Pancreas (tissue), 10 donors: Measurements from ENCODE around the gene COX5A. TPM values are rescaled to one million over a fixed set of nuclear protein-coding genes. Genes with fewer than 3 reads are reported as not detected.

Experiments
- ATAC-seq, 4 donors: fragments of 200-7000 bp; cut with Tn5 transposase; one replicate each; pipeline versions ENCODE4 v1.8.0 to v1.9.1; 2020; ENCODE audit warnings: mild to moderate bottlenecking in 4 of 4, moderate library complexity in 4 of 4
- DNase-seq, 6 donors: peaks; one replicate each; pipeline ENCODE4 v3.0.0-alpha.2; 2020
- FAIRE-seq: peaks from 2 replicates; lab custom pipeline; 2012; peaks lifted over from hg19 to GRCh38; lab: Jason Lieb, UNC
- H3K27ac ChIP-seq, 4 donors: fragments of 200-600 bp; sonication (generic); 1 replicate in 3 of 4; 2 replicates in 1 of 4; pipeline versions ENCODE4 v1.5.0 to v1.8.0; 2020
- H3K27me3 ChIP-seq, 4 donors: fragments of 200-600 bp; one replicate each; pipeline ENCODE4 v1.8.0; 2021
- H3K36me3 ChIP-seq, 3 donors: fragments of 200-600 bp; sonication (generic) in 1 of 3; one replicate each; pipeline versions ENCODE4 v1.5.0 to v1.8.0; 2020 to 2021
- H3K4me1 ChIP-seq, 3 donors: fragments of 200-600 bp; one replicate each; pipeline ENCODE4 v1.8.0; 2021
- H3K4me3 ChIP-seq, 4 donors: fragments of 200-600 bp; sonication (generic) in 2 of 4; one replicate each; pipeline versions ENCODE4 v1.5.0 to v1.8.0; 2020 to 2021
- H3K9me3 ChIP-seq, 4 donors: fragments of 200-600 bp; one replicate each; pipeline ENCODE4 v1.8.0; 2021
- whole genome bisulfite sequencing, 2 donors: extraction: QIAGEN DNeasy Blood & Tissue Kit; methylation state at CpG; one replicate each; pipeline ENCODE4 v1.1.7; 2013; 5-methylcytosine and 5-hydroxymethylcytosine counted together
- intact Hi-C, 3 donors: fragments of 100-400 bp; cut with DNase I; formaldehyde crosslinking; loops; one replicate each; pipeline versions ENCODE4 v1.11.1 to v1.14.2; 2022
- polyA plus RNA-seq, 2 donors: library from polyadenylated mRNA; stranded (reverse); fragments of 200-250 nt; gene quantifications; one replicate each; pipeline ENCODE4 v1.2.3, GENCODE V29; 2013
- total RNA-seq, 6 donors: library from RNA; stranded (reverse); fragmentation: NEBNext Ultra II Directional in 4 of 6; extraction: Animal tissue kit (Norgen Biotek cat#: 25700) in 4 of 6; gene quantifications; one replicate each; pipeline versions ENCODE4 v1.2.1 to v1.2.4, GENCODE V29; 2021 to 2023
- TF ChIP-seq, protein P1 (sequence below), 4 donors: fragments of 200-600 bp; sonication (generic) in 3 of 4; IDR thresholded peaks; one replicate each; pipeline versions ENCODE4 v1.5.0 to v1.8.0; 2021; ENCODE audit warnings: antibody characterized with exemption in 4 of 4
- donor health status: healthy with polysubstance abuse.
- donor health status: DM: no; HTN: no; CAD: no; lungs with moderate emphysema.
- donor health status: DM: no; HTN: no; CAD: no.
- donor health status: control.
- donor health status: control.
- donor health status: Bipolar disorder and iron deficiency.
- donor health status: DM: yes; HTN: yes; CAD: no.
- donor health status: DM: no; HTN: no; CAD: no.
- donor health status: DM: no; HTN: no; CAD: no.
- donor health status: DM: yes; HTN: yes; CAD: no.

The COX5A gene
- total and polyA plus RNA-seq, 8 donors = 76.4 to 127 (median 92.7) TPM

DNA sequence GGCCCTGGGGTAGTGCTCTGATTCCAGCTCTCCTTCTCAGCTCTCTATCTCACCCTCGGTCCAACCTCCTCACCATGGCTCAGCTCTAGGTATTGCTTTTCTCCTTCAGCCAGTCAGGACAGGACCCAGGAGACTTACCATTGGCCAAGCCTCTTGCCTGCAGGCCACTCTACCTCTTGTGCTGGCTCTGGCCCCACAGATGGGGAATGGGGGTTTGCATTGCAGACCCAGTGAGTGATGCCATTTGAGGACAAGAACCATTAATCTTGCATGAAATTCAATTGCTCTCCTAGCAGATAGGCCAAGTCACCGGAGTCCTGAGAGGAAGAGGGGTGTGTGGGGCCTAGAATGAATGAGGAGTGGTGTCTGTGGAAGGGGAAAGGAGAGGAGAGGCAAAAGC, 24.8 kb upstream of the COX5A start:
- intact Hi-C loops = no loop called here
- H3K27me3 ChIP-seq = no peaks in the 10 kb centered on the region

DNA sequence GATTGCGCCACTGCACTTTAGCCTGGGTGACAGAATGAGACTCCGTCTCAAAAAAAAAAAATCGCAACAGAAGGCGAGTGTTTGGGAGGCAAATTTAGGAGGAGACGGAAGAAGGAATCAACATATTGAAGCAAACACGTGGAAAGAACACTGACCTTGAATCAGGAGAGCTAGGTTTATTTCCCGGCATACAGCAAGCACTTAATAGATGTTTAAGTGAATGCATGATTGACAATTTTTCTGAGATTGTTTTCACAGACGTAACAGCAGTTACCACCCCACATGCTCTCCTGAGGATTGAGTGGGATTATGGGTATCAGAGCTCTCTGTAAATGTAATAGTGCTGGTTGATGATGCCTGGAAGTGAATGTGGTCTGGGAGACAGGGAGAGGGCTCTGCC, 24.3 kb upstream of the COX5A start:
- no peak overlapping the region for H3K27ac ChIP-seq
- FAIRE-seq (no peak), DNase-seq (no peak), ATAC-seq (no peak)
- H3K36me3 ChIP-seq = no peaks in the 10 kb centered on the region
- H3K4me1 ChIP-seq = peaks cover 0 to 7% (median 5%) of the 10 kb centered on the region in 3 donors
- H3K4me3 ChIP-seq = no peak overlapping the region
- intact Hi-C loops = no loop called here
- WGBS, 2 donors = 80 to 81% methylated on average over 8 of the region's 8 CpGs
- TF ChIP-seq, protein P1, sequence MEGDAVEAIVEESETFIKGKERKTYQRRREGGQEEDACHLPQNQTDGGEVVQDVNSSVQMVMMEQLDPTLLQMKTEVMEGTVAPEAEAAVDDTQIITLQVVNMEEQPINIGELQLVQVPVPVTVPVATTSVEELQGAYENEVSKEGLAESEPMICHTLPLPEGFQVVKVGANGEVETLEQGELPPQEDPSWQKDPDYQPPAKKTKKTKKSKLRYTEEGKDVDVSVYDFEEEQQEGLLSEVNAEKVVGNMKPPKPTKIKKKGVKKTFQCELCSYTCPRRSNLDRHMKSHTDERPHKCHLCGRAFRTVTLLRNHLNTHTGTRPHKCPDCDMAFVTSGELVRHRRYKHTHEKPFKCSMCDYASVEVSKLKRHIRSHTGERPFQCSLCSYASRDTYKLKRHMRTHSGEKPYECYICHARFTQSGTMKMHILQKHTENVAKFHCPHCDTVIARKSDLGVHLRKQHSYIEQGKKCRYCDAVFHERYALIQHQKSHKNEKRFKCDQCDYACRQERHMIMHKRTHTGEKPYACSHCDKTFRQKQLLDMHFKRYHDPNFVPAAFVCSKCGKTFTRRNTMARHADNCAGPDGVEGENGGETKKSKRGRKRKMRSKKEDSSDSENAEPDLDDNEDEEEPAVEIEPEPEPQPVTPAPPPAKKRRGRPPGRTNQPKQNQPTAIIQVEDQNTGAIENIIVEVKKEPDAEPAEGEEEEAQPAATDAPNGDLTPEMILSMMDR (IDR thresholded peaks at IDR 0.05) = no peak
- no peaks in the 10 kb centered on the region for H3K9me3 ChIP-seq
- no peaks in the 10 kb centered on the region for H3K27me3 ChIP-seq

More for the DNA sequence above, 24.8 kb upstream of the COX5A start:
- FAIRE-seq = no peak
- TF ChIP-seq, protein P1 (IDR thresholded peaks at IDR 0.05) = no peak
- Histone ChIP-seq H3K4me3 (no peak overlapping the region), H3K9me3 (no peaks in the 10 kb centered on the region), H3K27ac (no peak overlapping the region), H3K4me1 (peaks cover 0 to 5% (median 4%) of the 10 kb centered on the region in 3 donors), H3K36me3 (no peaks in the 10 kb centered on the region)
- no peak for ATAC-seq
- DNase-seq = no peak
- WGBS, 2 donors = 60 to 71% methylated on average over 2 of the region's 2 CpGs

DNA sequence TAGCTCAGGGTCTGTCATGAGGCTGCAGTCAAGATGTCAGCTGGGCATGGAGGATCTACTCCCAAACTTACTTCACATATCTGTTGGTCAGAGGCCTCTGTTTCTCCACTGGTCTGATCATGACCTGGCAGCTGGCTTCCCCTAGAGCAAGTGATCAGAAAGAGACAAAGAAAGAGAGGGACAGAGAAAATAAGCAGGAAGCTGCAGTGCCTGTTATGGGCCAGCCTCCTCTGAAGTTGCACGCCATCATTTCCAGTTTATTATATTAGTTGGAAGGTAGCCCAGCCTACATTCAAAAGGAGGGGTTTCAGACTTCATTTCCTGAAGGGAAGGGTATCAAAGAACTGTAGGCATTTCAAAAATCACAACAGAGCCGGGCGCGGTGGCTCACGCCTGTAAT, 23.7 kb upstream of the COX5A start:
- Histone ChIP-seq H3K36me3 (no peaks in the 10 kb centered on the region), H3K4me1 (peaks cover 0 to 7% (median 5%) of the 10 kb centered on the region in 3 donors), H3K9me3 (no peaks in the 10 kb centered on the region), H3K27ac (no peak overlapping the region), H3K4me3 (no peak overlapping the region), H3K27me3 (no peaks in the 10 kb centered on the region)
- no peak for ATAC-seq
- TF ChIP-seq, protein P1 (IDR thresholded peaks at IDR 0.05) = no peak
- DNase-seq = no peak
- intact Hi-C loops = no loop called here
- FAIRE-seq = no peak
- WGBS, 2 donors = 91 to 93% methylated on average over 5 of the region's 5 CpGs

GRCh38 chr15:74960995-74961588, 23.2 kb upstream of the COX5A start:
- Histone ChIP-seq H3K4me1 (peaks cover 0 to 7% (median 5%) of the 10 kb centered on the region in 3 donors), H3K9me3 (no peaks in the 10 kb centered on the region), H3K4me3 (no peak overlapping the region), H3K27ac (no peak overlapping the region), H3K36me3 (no peaks in the 10 kb centered on the region), H3K27me3 (no peaks in the 10 kb centered on the region)
- no peak for DNase-seq
- ATAC-seq = no peak
- TF ChIP-seq, protein P1 (IDR thresholded peaks at IDR 0.05) = no peak
- WGBS, 2 donors = 39 to 43% methylated on average over 3 of the region's 3 CpGs
- intact Hi-C loops = no loop called here
- no peak for FAIRE-seq

DNA sequence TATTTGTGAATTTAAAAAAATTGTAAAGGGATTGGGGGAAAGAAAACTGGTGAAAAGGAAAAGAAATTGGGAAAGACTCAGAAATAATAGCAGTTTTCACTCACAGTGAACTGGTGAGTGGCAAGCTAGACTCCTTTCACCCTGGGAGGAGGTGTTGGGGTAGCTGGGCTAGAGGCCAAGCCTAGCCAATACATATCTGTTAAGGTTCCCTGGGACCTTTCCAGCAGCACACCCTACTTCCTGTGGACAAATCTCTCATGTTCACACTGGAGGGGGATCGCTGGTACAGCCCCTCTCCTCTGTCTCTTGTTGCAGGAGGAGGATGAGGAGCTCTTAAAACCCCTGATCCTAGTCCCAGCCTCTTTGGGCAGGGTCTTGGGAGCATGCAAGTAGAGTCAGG, 22.4 kb upstream of the COX5A start:
- no peak for ATAC-seq
- no peak overlapping the region for H3K4me3 ChIP-seq
- TF ChIP-seq, protein P1 (IDR thresholded peaks at IDR 0.05) = no peak
- intact Hi-C loops = no loop called here
- FAIRE-seq = no peak
- no peaks in the 10 kb centered on the region for H3K36me3 ChIP-seq
- no peak overlapping the region for H3K27ac ChIP-seq
- 40 to 53% methylated on average over 1 of the region's 1 CpG for WGBS, 2 donors
- peaks cover under 1 to 8% (median 5%) of the 10 kb centered on the region in 3 donors for H3K4me1 ChIP-seq
- H3K27me3 ChIP-seq = no peaks in the 10 kb centered on the region
- no peaks in the 10 kb centered on the region for H3K9me3 ChIP-seq
- no peak for DNase-seq
